SK-N-SH (cell line): ENCODE data around the gene CST11. TPM values are rescaled to one million over a fixed set of nuclear protein-coding genes. Genes with fewer than 3 reads are reported as not detected.

Source experiments
- CTCF ChIA-PET: fragments of 300-600, 350-600 bp; formaldehyde crosslinking; extraction: SDS; loops from one replicate; lab custom pipeline; 2021; lab: Yijun Ruan, JAX
- POLR2A ChIA-PET: fragments of 350-600 bp; sonication (Branson Sonifier 250); formaldehyde crosslinking; extraction: SDS; loops from one replicate; lab custom pipeline; 2020; ENCODE audit warnings: antibody characterized with exemption, inconsistent platforms; lab: Yijun Ruan, JAX
- DNase-seq: peaks from one replicate; pipeline ENCODE4 v3.0.0; 2012
- H2AFZ ChIP-seq: fragments of 200-600 bp; sonication (generic); 2 replicates; pipeline ENCODE4 v1.8.1; 2016; ENCODE audit warnings: antibody characterized with exemption, mild to moderate bottlenecking, low read depth
- H3F3A ChIP-seq: fragments of 200-600 bp; sonication (generic); replicated peaks from 2 replicates; pipeline ENCODE3; 2016; ENCODE audit warnings: antibody characterized with exemption, mild to moderate bottlenecking; ENCODE audit not compliant: insufficient read depth
- H3K27ac ChIP-seq, 2 experiments: fragments of 200-500 bp in 1 of 2; fragments of 200-600 bp in 1 of 2; sonication (Bioruptor generic) in 1 of 2; sonication (generic), shearing (Covaris generic) in 1 of 2; 2 replicates each; pipeline versions ENCODE4 v1.5.1 to v1.6.1; 2014 to 2016; ENCODE audit warnings: low read depth in 2 of 2, inconsistent platforms in 1 of 2, low read length in 1 of 2, mild to moderate bottlenecking in 1 of 2, mixed read lengths in 1 of 2
- H3K27me3 ChIP-seq: fragments of 200-600 bp; sonication (generic), shearing (Covaris generic); 2 replicates; pipeline ENCODE4 v1.6.1; 2016; ENCODE audit warnings: mixed run types; ENCODE audit not compliant: insufficient read depth
- H3K36me3 ChIP-seq, 2 experiments: fragments of 200-500 bp in 1 of 2; fragments of 200-600 bp in 1 of 2; sonication (Bioruptor generic) in 1 of 2; sonication (generic) in 1 of 2; replicated peaks in 1 of 2; 2 replicates each; pipeline versions ENCODE3 to v1.5.1; 2014 to 2016; ENCODE audit warnings: low read length in 1 of 2, mild to moderate bottlenecking in 1 of 2; ENCODE audit not compliant: insufficient read depth in 2 of 2, control insufficient read depth in 1 of 2
- H3K4me1 ChIP-seq, 2 experiments: fragments of 200-500 bp in 1 of 2; fragments of 200-600 bp in 1 of 2; sonication (Bioruptor generic) in 1 of 2; sonication (generic), shearing (Covaris generic) in 1 of 2; 2 replicates each; pipeline versions ENCODE4 v1.5.1 to v1.6.1; 2014 to 2016; ENCODE audit warnings: low read depth in 1 of 2, low read length in 1 of 2, mixed run types in 1 of 2; ENCODE audit not compliant: insufficient read depth in 2 of 2, control insufficient read depth in 1 of 2
- H3K4me2 ChIP-seq: fragments of 200-600 bp; sonication (generic), shearing (Covaris generic); 2 replicates; pipeline ENCODE4 v1.6.1; 2017; ENCODE audit warnings: mixed run types
- H3K4me3 ChIP-seq, 2 experiments: fragments of 200-500 bp in 1 of 2; fragments of 200-600 bp in 1 of 2; sonication (Bioruptor generic) in 1 of 2; sonication (generic), shearing (Covaris generic) in 1 of 2; 2 replicates each; pipeline versions ENCODE4 v1.5.1 to v1.8.1; 2014 to 2016; ENCODE audit warnings: low read depth in 2 of 2, inconsistent platforms in 1 of 2, low read length in 1 of 2, mild to moderate bottlenecking in 1 of 2, mixed read lengths in 1 of 2, moderate library complexity in 1 of 2
- H3K79me2 ChIP-seq: fragments of 200-600 bp; sonication (generic); 2 replicates; pipeline ENCODE4 v1.8.1; 2017; ENCODE audit warnings: mild to moderate bottlenecking; ENCODE audit not compliant: insufficient read depth
- H3K9ac ChIP-seq: fragments of 200-600 bp; sonication (generic); 2 replicates; pipeline ENCODE4 v1.6.1; 2017; ENCODE audit warnings: mixed run types
- H3K9me2 ChIP-seq: fragments of 200-600 bp; sonication (generic); 2 replicates; pipeline ENCODE4 v1.6.1; 2017; ENCODE audit warnings: mixed run types
- H3K9me3 ChIP-seq: fragments of 200-600 bp; sonication (generic); 2 replicates; pipeline ENCODE4 v1.6.1; 2017; ENCODE audit warnings: mixed run types, mild to moderate bottlenecking, moderate library complexity
- H4K20me1 ChIP-seq: fragments of 200-600 bp; sonication (generic); 2 replicates; pipeline ENCODE4 v1.6.1; 2017; ENCODE audit warnings: mild to moderate bottlenecking, mixed run types; ENCODE audit not compliant: insufficient read depth
- CTCF ChIP-seq: fragments of 200-600 bp; sonication (generic); IDR thresholded peaks from 2 replicates; pipeline ENCODE4 v1.6.1; 2017; ENCODE audit warnings: antibody characterized with exemption, mild to moderate bottlenecking, moderate library complexity
- ELF1 ChIP-seq: IDR thresholded peaks from 2 replicates; pipeline ENCODE4 v1.4.0; 2012
- EP300 ChIP-seq, 2 experiments: IDR thresholded peaks; 2 replicates each; pipeline versions ENCODE4 v1.4.0 to v1.6.1; 2012; ENCODE audit warnings: borderline replicate concordance in 1 of 2, low read depth in 1 of 2, low read length in 1 of 2
- GABPA ChIP-seq: IDR thresholded peaks from 2 replicates; pipeline ENCODE4 v1.4.0; 2012; ENCODE audit warnings: low read depth, mild to moderate bottlenecking
- MEF2A ChIP-seq: IDR thresholded peaks from 2 replicates; pipeline ENCODE4 v1.4.0; 2012; ENCODE audit warnings: low read depth, borderline replicate concordance
- NFIC ChIP-seq: IDR thresholded peaks from 2 replicates; pipeline ENCODE4 v1.4.0; 2012; ENCODE audit warnings: borderline replicate concordance
- NRF1 ChIP-seq: IDR thresholded peaks from 2 replicates; pipeline ENCODE4 v1.6.1; 2012; ENCODE audit warnings: low read depth, mild to moderate bottlenecking, low read length
- POLR2AphosphoS5 ChIP-seq: IDR thresholded peaks from 2 replicates; pipeline ENCODE4 v1.6.1; 2012; ENCODE audit warnings: low read depth, low read length
- RAD21 ChIP-seq: IDR thresholded peaks from 2 replicates; pipeline ENCODE4 v1.6.1; 2012; ENCODE audit warnings: mild to moderate bottlenecking, low read length
- RCOR1 ChIP-seq: fragments of 150-350 bp; IDR thresholded peaks from 2 replicates; pipeline ENCODE4 v1.6.1; 2017; ENCODE audit warnings: antibody characterized with exemption, low read length
- SIN3A ChIP-seq: IDR thresholded peaks from 2 replicates; pipeline ENCODE4 v1.6.1; 2012; ENCODE audit warnings: low read depth, mild to moderate bottlenecking, low read length, moderate library complexity, borderline replicate concordance
- TCF12 ChIP-seq: IDR thresholded peaks from 2 replicates; pipeline ENCODE4 v1.4.0; 2012
- ZBTB33 ChIP-seq: IDR thresholded peaks from 2 replicates; pipeline ENCODE4 v1.4.0; 2012; ENCODE audit warnings: low read depth, borderline replicate concordance
- WGBS: methylation state at CpG from one replicate; pipeline ENCODE4 v1.1.6; 2017; ENCODE audit warnings: low lambda C conversion rate; 5-methylcytosine and 5-hydroxymethylcytosine counted together
- polyA plus RNA-seq, 3 experiments: library from polyadenylated mRNA; depleted of rRNA; stranded (reverse); fragments of >200 nt; gene quantifications; 2 replicates each; pipeline ENCODE4 v1.2.3, GENCODE V29; 2012
- TF ChIP-seq, protein P1 (sequence below): IDR thresholded peaks from 2 replicates; pipeline ENCODE4; 2012
- TF ChIP-seq, protein P2 (sequence below): IDR thresholded peaks from 2 replicates; pipeline ENCODE4 v1.6.1; 2012; ENCODE audit warnings: mild to moderate bottlenecking, low read depth, low read length, moderate library complexity
- TF ChIP-seq, protein P3 (sequence below): fragments of 150-350 bp; IDR thresholded peaks from 2 replicates; pipeline ENCODE4 v1.6.1; 2016; ENCODE audit warnings: mild to moderate bottlenecking, low read depth, low read length

The CST11 gene
- polyA plus RNA-seq, 1 of the 3 experiments (the other 2 are of a cell fraction): not detected

GRCh38 chr20:23482138-23482537 is 29.5 kb upstream of the CST11 start:
- H4K20me1 ChIP-seq: no peaks in the 10 kb centered on the region
- no peak overlapping the region for H3K4me2 ChIP-seq
- 5% methylated on average over 2 of the region's 2 CpGs for WGBS
- no peak overlapping the region for H3K9ac ChIP-seq
- no peaks in the 10 kb centered on the region for H3F3A ChIP-seq
- no peak overlapping the region for H3K27ac ChIP-seq
- CTCF ChIA-PET: no interaction called here
- no peaks in the 10 kb centered on the region for H3K27me3 ChIP-seq
- no peaks in the 10 kb centered on the region for H3K79me2 ChIP-seq
- no peaks in the 10 kb centered on the region for H3K9me2 ChIP-seq
- no peaks in the 10 kb centered on the region for H3K9me3 ChIP-seq
- H2AFZ ChIP-seq: no peak overlapping the region
- no peaks in the 10 kb centered on the region for H3K36me3 ChIP-seq
- no peak for TF ChIP-seq NFIC
- TF ChIP-seq MEF2A: no peak
- no peak for TF ChIP-seq ELF1
- TF ChIP-seq CTCF: no peak
- no peak for TF ChIP-seq GABPA
- TF ChIP-seq ZBTB33: no peak
- H3K4me1 ChIP-seq: no peaks in the 10 kb centered on the region
- no peak for DNase-seq
- no peak overlapping the region for H3K4me3 ChIP-seq
- POLR2A ChIA-PET: no interaction called here

- no peak overlapping the region for H3K27ac ChIP-seq
- H3K4me2 ChIP-seq: no peak overlapping the region
- no peak overlapping the region for H3K4me3 ChIP-seq
- DNase-seq: no peak
- H3K36me3 ChIP-seq: no peaks in the 10 kb centered on the region
- no peak overlapping the region for H2AFZ ChIP-seq
- ChIA-PET CTCF (no interaction called here), POLR2A (no interaction called here)
- WGBS: 5% methylated on average over 2 of the region's 4 CpGs
- TF ChIP-seq, protein P1, sequence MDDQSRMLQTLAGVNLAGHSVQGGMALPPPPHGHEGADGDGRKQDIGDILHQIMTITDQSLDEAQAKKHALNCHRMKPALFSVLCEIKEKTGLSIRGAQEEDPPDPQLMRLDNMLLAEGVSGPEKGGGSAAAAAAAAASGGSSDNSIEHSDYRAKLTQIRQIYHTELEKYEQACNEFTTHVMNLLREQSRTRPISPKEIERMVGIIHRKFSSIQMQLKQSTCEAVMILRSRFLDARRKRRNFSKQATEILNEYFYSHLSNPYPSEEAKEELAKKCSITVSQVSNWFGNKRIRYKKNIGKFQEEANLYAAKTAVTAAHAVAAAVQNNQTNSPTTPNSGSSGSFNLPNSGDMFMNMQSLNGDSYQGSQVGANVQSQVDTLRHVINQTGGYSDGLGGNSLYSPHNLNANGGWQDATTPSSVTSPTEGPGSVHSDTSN: no peak
- TF ChIP-seq, protein P2, sequence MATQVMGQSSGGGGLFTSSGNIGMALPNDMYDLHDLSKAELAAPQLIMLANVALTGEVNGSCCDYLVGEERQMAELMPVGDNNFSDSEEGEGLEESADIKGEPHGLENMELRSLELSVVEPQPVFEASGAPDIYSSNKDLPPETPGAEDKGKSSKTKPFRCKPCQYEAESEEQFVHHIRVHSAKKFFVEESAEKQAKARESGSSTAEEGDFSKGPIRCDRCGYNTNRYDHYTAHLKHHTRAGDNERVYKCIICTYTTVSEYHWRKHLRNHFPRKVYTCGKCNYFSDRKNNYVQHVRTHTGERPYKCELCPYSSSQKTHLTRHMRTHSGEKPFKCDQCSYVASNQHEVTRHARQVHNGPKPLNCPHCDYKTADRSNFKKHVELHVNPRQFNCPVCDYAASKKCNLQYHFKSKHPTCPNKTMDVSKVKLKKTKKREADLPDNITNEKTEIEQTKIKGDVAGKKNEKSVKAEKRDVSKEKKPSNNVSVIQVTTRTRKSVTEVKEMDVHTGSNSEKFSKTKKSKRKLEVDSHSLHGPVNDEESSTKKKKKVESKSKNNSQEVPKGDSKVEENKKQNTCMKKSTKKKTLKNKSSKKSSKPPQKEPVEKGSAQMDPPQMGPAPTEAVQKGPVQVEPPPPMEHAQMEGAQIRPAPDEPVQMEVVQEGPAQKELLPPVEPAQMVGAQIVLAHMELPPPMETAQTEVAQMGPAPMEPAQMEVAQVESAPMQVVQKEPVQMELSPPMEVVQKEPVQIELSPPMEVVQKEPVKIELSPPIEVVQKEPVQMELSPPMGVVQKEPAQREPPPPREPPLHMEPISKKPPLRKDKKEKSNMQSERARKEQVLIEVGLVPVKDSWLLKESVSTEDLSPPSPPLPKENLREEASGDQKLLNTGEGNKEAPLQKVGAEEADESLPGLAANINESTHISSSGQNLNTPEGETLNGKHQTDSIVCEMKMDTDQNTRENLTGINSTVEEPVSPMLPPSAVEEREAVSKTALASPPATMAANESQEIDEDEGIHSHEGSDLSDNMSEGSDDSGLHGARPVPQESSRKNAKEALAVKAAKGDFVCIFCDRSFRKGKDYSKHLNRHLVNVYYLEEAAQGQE: no peak
- TF ChIP-seq RAD21 (no peak), RCOR1 (no peak), EP300 (IDR thresholded peaks at IDR 0.05; ENCODE audit: borderline replicate concordance in 1 of 2, low read depth in 1 of 2, low read length in 1 of 2) (no peak), CTCF (no peak), ELF1 (no peak), SIN3A (no peak), TCF12 (no peak), NRF1 (no peak), POLR2AphosphoS5 (no peak)
- TF ChIP-seq, protein P3, sequence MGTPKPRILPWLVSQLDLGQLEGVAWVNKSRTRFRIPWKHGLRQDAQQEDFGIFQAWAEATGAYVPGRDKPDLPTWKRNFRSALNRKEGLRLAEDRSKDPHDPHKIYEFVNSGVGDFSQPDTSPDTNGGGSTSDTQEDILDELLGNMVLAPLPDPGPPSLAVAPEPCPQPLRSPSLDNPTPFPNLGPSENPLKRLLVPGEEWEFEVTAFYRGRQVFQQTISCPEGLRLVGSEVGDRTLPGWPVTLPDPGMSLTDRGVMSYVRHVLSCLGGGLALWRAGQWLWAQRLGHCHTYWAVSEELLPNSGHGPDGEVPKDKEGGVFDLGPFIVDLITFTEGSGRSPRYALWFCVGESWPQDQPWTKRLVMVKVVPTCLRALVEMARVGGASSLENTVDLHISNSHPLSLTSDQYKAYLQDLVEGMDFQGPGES: no peak
- no peak overlapping the region for H3K9ac ChIP-seq
- H3K79me2 ChIP-seq: no peaks in the 10 kb centered on the region
- H3K27me3 ChIP-seq: no peaks in the 10 kb centered on the region
- no peaks in the 10 kb centered on the region for H3K9me3 ChIP-seq
- no peaks in the 10 kb centered on the region for H3F3A ChIP-seq
- H3K9me2 ChIP-seq: no peaks in the 10 kb centered on the region
- no peaks in the 10 kb centered on the region for H4K20me1 ChIP-seq
- no peaks in the 10 kb centered on the region for H3K4me1 ChIP-seq
These were observed 26.4 kb upstream of the CST11 start for GRCh38 chr20:23479043-23479442.
